ENCODE data around the gene ASCC1.

GRCh38 chr10:72061930-72062329, 154.1 kb downstream of the ASCC1 start:
- TF ChIP-seq CTCF (conservative IDR thresholded peaks at IDR 0.05; ENCODE audit: low read depth in 2 of 2) (no peak), POLR2AphosphoS5 (IDR thresholded peaks at IDR 0.05; ENCODE audit: low read depth) (no peak), EZH2phosphoT487 (IDR thresholded peaks at IDR 0.05; ENCODE audit: unreplicated experiment) (no peak), EZH2 (IDR thresholded peaks at IDR 0.05; ENCODE audit: low read depth, unreplicated experiment) (no peak), REST (IDR thresholded peaks at IDR 0.05; ENCODE audit: unreplicated experiment) (no peak), JUNB (IDR thresholded peaks at IDR 0.05; ENCODE audit: unreplicated experiment) (no peak), NANOG (IDR thresholded peaks at IDR 0.05; ENCODE audit: borderline replicate concordance) (no peak), CREB1 (CRISPR knock-in tag; IDR thresholded peaks at IDR 0.05; ENCODE audit: low read depth) (no peak), ETS1 (IDR thresholded peaks at IDR 0.05) (no peak), ZNF114 (CRISPR knock-in tag; IDR thresholded peaks at IDR 0.05) (no peak), ZNF331 (CRISPR knock-in tag; IDR thresholded peaks at IDR 0.05; ENCODE audit: low read depth) (no peak), STAT1 (IDR thresholded peaks at IDR 0.05; ENCODE audit: unreplicated experiment) (no peak)

All from GM23338 (cell line).